ENCODE data around the gene TANGO6.

Gene TANGO6

GRCh38 chr16:69005641-69006355 is 162.5 kb downstream of the TANGO6 start:
- no peak overlapping the region for H3K4me3 ChIP-seq (ENCODE audit: low read depth, low read length)

GRCh38 chr16:69012906-69013305 is 169.6 kb downstream of the TANGO6 start:
- no peak for TF ChIP-seq CTCF (IDR thresholded peaks at IDR 0.05; ENCODE audit: low read depth, low read length)
- no peak overlapping the region for H3K4me3 ChIP-seq (ENCODE audit: low read depth, low read length)

More at GRCh38 chr16:69005641-69006355, 162.5 kb downstream of the TANGO6 start:
- no peak for TF ChIP-seq CTCF (IDR thresholded peaks at IDR 0.05; ENCODE audit: low read depth, low read length)

GRCh38 chr16:69013991-69014390 is 170.7 kb downstream of the TANGO6 start:
- TF ChIP-seq CTCF (IDR thresholded peaks at IDR 0.05; ENCODE audit: low read depth, low read length), result no peak

GRCh38 chr16:69014811-69015210 is 171.5 kb downstream of the TANGO6 start:
- TF ChIP-seq CTCF (IDR thresholded peaks at IDR 0.05; ENCODE audit: low read depth, low read length), result no peak
- no peak overlapping the region for H3K4me3 ChIP-seq (ENCODE audit: low read depth, low read length)

More at GRCh38 chr16:69013991-69014390, 170.7 kb downstream of the TANGO6 start:
- no peak overlapping the region for H3K4me3 ChIP-seq (ENCODE audit: low read depth, low read length)

- no peak for TF ChIP-seq CTCF (IDR thresholded peaks at IDR 0.05; ENCODE audit: low read depth, low read length)
- H3K4me3 ChIP-seq (ENCODE audit: low read depth, low read length), result no peak overlapping the region
These were observed 173.9 kb downstream of the TANGO6 start for GRCh38 chr16:69017036-69017783.

GRCh38 chr16:69019811-69020210 is 176.5 kb downstream of the TANGO6 start:
- TF ChIP-seq CTCF (IDR thresholded peaks at IDR 0.05; ENCODE audit: low read depth, low read length), result no peak

GRCh38 chr16:69029121-69029520 is 185.8 kb downstream of the TANGO6 start:
- TF ChIP-seq CTCF (IDR thresholded peaks at IDR 0.05; ENCODE audit: low read depth, low read length), result no peak

More at GRCh38 chr16:69019811-69020210, 176.5 kb downstream of the TANGO6 start:
- no peak overlapping the region for H3K4me3 ChIP-seq (ENCODE audit: low read depth, low read length)

More at GRCh38 chr16:69029121-69029520, 185.8 kb downstream of the TANGO6 start:
- no peak overlapping the region for H3K4me3 ChIP-seq (ENCODE audit: low read depth, low read length)

All from WI38 (cell line).